ENCODE results near the gene HOXB8.

GRCh38 chr17:48589060-48589830 is 25.8 kb downstream of the HOXB8 start:
- TF ChIP-seq CTCF (IDR thresholded peaks at IDR 0.05) (no peak), POLR2A (IDR thresholded peaks at IDR 0.05) (no peak)

Data from prostate gland (tissue), 2 donors.